ENCODE results near the gene NDUFB5.

Gene NDUFB5

DNA sequence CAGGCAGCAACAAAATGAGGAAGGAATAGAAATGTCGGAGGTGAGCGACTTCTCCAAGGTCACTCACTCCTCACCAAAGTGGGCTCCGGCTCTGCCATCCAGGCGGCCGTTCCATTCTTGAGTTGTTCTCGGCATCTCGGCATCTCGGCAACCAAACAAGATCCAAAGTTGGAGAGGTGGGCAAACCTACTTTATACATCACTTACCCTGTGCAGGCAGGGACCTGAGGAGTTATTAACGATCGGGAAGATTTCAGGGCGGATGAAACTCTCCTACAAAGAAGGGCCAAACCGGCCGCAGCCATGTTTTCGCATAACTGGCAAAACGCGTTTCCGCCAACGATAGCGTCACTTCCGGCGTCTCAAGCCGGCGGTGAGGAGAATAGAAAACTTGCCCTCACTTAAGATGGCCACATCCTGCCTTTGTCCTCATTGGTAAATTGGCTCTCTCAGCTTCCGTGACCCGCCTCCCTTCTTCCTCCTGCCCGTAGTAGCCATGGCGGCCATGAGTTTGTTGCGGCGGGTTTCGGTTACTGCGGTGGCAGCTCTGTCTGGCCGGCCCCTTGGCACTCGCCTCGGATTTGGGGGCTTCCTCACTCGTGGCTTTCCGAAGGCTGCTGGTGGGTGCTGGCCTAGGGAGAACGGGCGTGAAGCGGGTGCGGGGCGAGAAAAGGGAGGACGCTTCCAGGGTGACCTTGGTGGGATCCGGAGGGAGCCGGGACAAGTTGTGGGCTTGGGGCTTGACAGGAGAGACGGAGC is at the start of gene NDUFB5, which contains the start of gene MRPL47:
Gene NDUFB5 (plus strand): TSS at position 474 of the 758 bp plus-strand sequence. CDS start 22 bp downstream, at position 496.
Gene MRPL47 (minus strand): TSS at position 318 of the 758 bp plus-strand sequence. CDS start 14 bp downstream, at position 304.
- peak; percentile 96 for DNase-seq (ENCODE audit: low spot score)

DNA sequence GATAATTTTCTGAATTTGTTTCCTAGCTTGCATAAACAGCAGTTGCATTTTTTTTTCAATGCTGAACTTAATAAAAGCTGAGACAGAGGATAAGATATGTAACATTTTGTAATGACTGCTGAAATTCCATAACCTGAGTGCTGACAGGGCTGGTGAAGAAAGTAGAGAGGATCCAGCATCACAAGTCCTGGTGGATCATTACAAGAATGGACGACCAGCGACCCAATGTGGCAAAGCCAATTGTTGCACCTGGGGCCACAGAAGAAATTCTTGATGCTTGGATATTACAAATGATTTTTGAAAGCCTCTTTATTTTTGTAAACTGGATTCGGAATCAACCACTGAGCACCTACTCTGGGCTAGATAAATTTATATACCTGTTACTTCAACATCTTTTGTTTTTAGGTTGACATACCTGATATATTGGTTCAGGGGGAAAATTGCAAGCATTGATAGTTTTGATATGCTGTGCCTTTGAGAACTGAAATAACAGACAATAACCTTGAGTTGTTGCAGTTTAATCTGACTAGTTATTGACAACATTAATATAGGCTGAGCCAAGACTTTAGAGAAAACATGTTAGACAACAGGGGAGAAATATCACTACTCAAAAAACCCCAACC is 45.7 kb upstream of the NDUFB5 start:
- peak; percentile 70 for DNase-seq (ENCODE audit: low spot score)

DNA sequence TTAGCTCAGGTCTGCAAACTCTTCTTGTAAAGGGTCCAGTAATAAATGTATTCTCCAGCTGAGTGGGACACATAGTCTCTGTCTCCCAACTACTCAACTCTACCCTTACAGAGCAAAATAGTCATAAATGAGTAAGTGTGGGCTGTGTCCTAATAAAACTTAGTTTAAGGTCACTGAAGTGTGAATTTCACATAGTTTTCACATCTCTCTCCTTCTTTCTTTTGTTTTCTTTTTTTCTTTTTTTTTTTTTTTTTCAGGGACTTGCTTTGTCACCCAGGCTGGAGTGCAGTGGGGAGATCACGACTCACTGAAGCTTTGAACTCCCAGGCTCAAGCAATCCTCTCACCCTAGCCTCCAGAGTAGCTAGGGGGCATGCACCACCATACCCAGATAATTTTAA is 43.8 kb upstream of the NDUFB5 start:
- peak; percentile 63 for DNase-seq (ENCODE audit: low spot score)

DNA sequence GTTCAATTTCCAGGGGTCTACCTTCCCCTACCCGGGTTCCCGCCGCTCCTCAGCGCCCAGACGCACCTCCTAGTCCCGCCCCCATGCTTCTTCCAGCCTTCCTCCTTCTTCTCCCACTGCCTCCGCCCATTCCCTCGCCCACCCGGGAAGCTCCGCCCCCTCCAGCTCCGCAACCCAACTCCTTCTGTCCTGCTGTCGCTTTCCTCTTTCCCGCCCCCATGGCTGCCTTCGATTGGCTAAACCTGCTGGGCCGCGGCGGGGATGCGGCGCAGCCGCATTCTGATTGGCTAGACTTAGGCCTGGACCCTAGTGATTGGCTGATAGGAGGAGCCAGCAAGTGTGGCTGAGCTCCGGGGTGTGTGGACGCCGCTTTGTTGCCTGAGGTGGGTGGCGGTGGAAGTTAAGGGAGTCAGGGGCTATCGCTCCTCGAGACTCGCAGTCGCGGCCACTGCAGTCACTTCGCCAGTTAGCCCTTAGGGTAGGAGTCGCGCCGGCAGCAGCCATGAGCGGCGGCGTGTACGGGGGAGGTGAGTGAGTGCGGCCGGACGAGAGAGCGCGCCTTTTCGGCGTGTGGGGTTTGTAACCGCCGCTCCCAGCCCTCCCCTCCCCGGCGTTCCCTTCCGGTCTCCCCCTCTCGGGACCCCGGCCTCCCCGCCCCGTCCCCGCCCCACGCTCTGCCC is 41.9 kb upstream of the NDUFB5 start, which contains the start of gene ACTL6A:
Gene ACTL6A (plus strand): TSS at position 336 of the 680 bp plus-strand sequence. CDS start 167 bp downstream, at position 503.
- peak; percentile 100 for DNase-seq (ENCODE audit: low spot score)

DNA sequence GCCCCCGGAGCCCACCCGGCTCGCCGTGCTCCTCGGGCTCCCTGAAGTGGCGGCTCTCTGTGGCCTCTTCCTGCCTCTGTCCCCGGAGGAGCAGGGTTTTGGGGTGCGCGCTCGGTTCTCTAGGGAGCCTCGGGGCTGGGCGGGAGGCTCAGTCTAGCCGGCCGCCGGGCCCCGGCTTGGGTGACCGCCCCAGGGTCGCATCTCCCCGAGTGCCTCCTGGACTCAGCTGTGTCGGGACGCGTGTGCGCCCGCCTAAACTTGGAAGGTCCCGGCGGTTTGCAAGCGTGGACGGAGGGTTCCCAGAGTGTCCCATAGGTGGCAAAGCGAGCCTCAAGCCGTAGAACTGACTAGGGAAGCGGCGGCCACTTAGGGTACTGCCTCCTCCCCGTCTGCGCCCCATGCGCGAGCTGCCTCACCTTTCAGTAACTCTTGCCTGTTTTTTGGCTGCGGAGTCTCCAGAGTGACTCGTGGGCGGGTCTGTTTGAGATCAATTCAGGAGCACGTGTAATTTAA is 41.3 kb upstream of the NDUFB5 start:
- peak; percentile 83 for DNase-seq (ENCODE audit: low spot score)

DNA sequence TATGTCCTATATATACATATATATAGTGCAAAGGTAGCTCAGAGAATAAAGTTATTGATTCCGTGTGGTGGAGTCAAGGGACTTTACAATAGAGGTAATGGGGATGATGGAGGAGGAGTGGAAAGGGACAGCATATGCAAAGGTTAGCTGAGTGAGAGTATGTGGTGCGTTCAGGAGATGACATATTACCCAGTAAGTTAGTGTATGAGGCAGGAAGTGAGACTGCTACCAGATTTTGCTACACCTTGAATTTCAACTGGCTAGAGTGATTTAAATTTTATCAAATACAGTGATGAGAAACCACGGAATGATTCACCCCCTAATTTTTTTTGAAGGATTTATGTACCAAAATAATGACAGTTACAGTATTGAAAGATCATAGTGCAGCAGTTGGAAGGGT is 39.1 kb upstream of the NDUFB5 start:
- peak; percentile 10 for DNase-seq (ENCODE audit: low spot score)

DNA sequence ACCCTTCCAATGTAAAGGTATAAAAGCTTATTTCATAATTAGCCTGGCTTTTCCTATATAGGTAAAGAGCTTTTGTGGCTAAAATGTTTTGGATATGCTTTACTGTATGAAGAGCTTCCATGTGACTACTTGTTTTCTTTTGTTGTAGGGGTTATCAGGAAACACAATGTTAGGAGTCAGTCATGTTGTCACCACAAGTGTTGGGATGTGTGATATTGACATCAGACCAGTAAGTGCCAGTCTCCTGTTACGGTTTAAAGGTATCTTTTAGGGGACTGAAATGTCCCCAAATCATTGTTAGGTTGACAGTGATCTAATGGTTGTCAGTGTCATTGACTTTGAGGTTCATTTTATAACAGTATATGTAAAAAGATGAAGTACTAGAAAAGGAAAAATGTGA is 23.6 kb upstream of the NDUFB5 start:
- no peak for DNase-seq (ENCODE audit: low spot score)

DNA sequence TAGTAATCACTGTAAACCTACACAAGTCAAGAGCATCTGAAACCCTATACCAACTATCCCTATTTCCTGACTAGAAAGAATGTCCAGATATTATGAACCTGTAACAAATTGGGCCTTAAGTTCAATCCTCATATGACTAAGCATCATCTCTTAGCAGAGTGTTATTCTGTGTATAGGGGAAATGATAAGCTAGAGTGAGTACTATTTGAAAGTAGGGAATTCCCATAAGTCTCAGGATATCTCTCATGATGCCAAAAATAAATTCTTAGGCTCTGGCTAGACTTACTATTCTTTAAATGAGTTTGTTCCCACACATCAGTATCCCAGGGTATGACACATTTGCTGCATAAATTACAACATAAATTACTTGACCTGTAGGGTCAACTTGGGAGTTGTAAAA is 15.5 kb upstream of the NDUFB5 start:
- peak; percentile 33 for DNase-seq (ENCODE audit: low spot score)

DNA sequence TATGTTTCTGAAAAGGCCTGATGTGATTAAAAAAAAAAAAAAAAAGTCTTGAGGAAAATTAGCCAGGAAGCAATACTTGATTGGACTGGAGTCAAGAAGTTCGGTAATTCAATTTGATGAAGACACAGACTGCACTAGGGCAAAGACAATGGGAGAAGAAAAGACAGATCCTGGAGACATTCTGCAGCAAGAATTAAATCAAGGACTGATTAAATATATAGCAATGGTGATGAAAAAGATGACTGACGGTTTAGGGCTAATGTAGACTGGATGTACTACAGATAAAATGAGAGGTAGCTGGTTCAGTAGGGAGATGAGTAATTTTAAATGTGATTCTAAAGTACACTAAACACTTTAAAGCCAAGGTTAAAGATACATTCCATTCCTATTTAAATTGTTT is 13.9 kb upstream of the NDUFB5 start:
- no peak for DNase-seq (ENCODE audit: low spot score)

DNA sequence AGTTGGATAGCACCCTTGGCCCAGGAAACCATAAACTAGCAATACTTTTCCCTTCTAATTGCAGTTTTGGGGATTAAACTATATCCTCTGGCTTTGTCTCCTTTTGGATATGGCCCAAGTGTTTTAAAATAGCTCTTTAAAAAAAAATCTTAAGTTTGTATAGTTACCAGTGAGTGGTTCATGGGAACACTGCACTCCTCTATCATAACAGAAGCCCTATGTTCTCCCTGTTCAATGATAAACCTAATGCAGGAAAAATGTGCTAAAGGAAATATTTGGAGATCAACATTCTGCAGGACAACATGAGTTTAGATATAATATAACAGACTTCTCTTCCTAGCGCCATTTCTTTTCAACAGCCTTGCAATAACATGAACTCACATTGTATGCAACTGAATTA is 13.3 kb upstream of the NDUFB5 start:
- no peak for DNase-seq (ENCODE audit: low spot score)

DNA sequence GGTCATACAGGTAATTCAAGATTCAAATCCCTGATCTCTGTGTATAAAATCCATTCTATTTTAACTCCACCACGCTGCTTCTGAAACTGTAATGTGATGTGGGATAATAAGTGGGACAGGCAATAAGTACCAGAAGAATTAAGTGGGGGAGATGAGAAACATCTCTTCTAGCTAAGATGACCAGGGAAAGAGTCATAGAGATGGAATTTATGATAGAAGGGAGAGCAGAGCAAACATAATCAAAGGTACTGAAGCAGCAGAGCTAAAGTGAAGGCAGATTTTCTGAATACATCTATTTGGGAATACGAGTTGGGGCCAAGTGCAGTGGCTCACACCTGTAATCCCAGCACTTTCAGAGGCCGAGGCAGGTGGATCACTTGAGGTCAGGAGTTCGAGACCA is 5.1 kb upstream of the NDUFB5 start:
- DNase-seq (ENCODE audit: low spot score), result no peak

DNA sequence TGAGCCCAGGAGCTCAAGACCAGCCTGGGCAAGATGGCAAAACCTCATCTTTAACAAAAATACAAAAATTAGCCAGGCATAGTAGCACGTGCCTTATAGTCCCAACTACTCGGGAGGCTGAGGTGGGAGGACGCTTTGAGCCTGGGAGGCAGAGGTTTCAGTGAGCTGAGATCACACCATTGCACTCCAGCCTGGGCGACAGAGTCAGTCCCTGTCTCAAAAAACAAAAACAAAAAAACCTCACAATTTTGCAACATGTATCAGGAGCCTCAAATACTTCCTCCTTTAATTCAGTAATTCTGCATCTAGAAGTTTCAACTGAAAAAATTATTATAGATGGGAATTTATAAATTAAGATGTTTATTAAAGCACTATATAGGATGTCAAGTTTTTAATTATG is 1.3 kb upstream of the NDUFB5 start:
- DNase-seq (ENCODE audit: low spot score), result no peak

DNA sequence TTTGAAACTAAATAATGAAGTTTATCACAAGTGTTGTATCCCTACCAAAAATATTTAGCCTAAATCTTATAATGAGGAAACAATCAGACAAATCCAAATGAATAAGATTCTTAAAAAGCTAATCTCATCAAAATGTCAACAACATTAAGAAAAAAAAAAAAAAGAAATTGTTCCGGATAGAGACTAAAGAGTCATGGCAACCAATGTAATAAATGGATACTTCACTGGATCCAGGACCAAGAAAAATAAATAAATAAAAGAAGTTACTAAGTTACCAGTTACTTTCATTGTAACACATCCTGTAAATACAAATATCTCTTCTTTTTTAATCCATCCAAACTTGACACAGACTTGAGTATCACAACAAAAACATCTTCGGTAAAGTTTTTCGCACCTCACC is 763 bp upstream of the NDUFB5 start:
- DNase-seq (ENCODE audit: low spot score), result no peak

DNA sequence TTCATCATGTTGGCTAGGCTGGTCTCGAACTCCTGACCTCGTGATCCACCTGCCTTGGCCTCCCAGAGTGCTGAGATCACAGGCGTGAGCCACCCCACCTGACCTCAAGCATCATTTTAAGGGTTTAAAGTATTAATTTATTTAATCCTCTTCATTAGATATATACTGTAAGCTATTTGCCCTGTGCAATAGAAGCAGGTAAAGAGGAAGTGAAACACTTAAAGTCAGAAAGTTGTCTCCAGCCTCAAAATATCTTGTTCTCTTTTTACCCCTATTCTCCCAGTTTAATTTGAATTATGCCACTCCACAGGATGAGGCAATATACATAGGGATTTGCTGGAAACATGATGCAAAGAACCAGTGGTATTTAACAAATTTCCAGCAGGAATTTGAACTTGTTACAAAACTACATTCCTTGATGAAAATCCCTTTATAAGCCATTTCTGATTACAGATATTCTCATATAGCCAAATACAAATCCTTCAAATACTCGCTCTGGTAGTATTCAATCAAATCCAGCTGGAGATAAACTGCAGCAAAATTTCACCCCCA is 2.0 kb downstream of the NDUFB5 start:
- DNase-seq (ENCODE audit: low spot score), result no peak

DNA sequence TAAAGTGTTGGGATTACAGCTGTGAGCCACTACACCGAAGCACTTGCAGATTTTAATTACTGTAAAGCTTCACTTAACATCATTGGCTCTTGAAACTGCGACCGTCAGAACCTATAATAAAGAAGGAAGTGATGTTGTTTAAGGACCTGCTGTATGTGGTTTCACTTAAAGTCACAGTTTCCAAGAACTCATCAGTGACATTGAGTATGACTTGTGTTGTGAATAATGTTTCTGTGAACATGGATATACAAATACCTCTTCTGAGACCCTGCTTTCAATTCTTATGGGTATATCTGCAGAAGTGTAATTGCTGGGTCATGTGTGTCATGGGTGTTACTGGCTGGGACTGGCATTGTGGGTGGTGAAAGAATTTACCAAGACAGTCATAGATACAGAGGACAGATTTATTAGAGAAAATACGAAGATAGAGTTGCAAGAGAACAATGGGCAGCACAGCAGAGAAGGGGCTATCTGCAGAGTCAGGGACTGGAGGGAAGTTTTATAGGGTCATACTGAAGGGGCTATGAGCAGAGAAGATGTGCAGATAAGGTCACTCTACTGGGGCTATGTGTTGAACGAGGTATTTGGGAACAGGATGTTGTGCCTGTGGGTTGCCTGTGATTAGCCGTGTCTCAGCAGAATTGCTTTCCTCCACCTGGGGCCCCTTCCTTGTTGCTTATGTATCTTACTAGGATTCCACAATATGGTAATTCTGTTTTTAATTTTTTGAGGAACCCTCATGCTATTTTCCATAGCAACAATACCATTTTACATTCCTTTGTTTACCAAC is 4.5 kb downstream of the NDUFB5 start:
- no peak for DNase-seq (ENCODE audit: low spot score)

DNA sequence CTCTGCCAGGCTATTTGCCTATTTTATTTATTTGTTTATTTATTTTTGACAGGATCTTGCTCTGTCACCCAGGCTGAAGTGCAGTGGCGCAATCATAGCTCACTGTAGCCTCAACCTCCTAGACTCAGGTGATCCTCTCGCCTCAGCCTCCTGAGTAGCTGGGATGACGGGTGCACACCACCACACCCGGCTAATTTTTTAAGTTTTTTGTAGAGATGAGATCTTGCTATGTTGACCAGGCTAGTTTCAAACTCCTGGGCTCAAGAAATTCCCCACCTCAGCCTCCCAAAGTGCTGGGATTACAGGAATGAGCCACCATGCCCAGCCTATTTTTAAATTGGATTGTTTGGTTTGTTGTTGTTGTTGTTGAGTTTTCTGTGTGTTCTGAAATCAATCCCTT is 5.5 kb downstream of the NDUFB5 start:
- no peak for DNase-seq (ENCODE audit: low spot score)

DNA sequence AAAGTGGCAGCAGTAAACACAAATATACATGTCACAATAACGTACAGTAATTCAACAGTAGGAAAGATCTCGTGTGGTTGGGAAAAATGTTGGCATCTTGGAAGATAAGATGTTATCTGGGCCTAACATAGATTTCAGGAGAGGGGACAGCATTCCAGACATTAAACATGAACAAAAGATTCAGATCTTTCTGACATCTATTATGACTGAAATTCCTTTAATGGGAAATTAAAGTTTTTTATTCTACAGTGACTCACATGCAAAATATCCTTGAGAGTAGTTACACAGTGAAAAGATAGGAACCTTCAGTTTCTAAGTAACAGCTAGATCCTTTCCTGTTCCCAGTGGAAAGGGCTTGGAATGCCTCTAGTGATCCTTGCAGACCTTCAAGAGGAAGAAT is 9.2 kb downstream of the NDUFB5 start:
- peak; percentile 38 for DNase-seq (ENCODE audit: low spot score)

DNA sequence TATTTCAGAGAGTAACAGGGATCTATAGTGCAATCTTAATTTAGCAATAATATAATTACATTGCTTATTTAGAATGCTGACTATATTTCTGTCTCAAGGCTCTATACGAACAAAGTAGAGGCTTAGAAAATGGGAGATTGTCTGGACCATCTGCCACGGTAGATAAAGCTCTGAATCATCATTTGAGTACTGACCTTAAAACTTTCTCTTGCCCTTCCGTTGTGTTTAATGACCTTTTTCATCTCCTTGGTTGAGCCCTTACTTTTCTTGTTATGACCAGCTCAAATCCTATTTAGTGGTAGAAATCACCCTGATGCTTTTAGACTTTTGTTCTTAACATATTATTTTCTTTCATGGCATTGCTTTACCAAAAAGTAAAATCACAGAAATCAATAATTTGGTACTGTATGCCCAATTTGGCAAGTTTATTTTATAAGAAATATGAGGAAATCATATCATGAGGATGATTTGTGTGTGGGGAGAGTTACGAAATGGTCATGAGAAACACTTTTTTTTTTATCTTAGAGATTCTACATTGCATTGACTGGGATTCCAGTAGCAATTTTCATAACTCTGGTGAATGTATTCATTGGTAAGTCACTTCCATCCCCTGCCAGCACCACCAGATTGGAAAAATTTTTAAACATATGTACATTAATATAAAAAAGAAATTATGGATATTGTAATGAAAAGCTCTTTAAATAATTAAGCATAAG is 11.0 kb downstream of the NDUFB5 start:
- no peak for DNase-seq (ENCODE audit: low spot score)

DNA sequence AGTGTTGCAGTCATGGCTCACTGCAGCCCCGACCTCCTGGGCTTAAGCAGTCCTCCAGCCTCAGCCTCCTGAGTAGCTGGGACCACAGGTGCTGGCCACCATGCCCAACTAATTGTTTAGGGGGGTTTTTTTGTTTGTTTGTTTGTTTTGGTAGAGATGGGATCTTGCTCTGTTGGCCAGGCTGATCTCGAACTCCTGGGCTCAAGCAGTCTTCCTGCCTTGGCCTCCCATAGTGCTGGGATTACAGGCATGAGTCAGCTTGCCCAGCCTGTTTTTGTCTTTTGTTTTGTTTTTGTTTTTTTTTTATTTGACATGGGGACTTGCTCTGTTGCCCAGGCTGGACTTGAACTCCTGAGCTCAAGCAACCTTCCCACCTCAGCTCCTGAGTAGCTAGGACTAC is 17.4 kb downstream of the NDUFB5 start:
- DNase-seq (ENCODE audit: low spot score), result no peak

DNA sequence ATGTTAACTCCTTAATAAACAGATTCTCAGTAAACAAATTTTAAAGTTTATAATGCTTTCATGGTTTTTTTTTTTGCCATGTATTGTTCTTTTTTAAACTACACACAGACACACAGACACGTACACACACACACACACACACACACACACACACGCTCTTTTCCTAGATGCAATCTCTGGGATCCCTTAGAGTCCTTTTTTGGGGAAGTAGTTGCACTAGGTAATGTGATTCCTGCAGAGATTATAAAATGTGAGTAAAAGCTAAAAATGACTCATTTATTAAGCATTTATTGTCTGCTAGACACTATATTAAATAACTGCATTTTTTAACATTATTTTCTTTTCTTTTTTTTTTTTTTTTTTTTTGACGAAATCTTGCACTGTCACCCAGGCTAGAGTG is 19.9 kb downstream of the NDUFB5 start:
- DNase-seq (ENCODE audit: low spot score), result no peak
